ENCODE results near the gene FNBP1.

Gene FNBP1

GRCh38 chr9:129875181-129875611 is 167.8 kb downstream of the FNBP1 start:
- no peak for DNase-seq (ENCODE audit: low spot score)

GRCh38 chr9:129874261-129875101 is 168.5 kb downstream of the FNBP1 start:
- no peak for DNase-seq (ENCODE audit: low spot score)

GRCh38 chr9:129873563-129874190 is 169.3 kb downstream of the FNBP1 start:
- DNase-seq (ENCODE audit: low spot score), result no peak

- DNase-seq (ENCODE audit: low spot score), result no peak
Observed at GRCh38 chr9:129871046-129871445, 171.9 kb downstream of the FNBP1 start.

GRCh38 chr9:129869585-129870501 is 173.1 kb downstream of the FNBP1 start:
- DNase-seq (ENCODE audit: low spot score), result no peak

GRCh38 chr9:129868872-129869486 is 174.0 kb downstream of the FNBP1 start:
- no peak for DNase-seq (ENCODE audit: low spot score)

- no peak for DNase-seq (ENCODE audit: low spot score)
Observed at GRCh38 chr9:129868023-129868871, 174.7 kb downstream of the FNBP1 start.

GRCh38 chr9:129867136-129868022 is 175.6 kb downstream of the FNBP1 start:
- no peak for DNase-seq (ENCODE audit: low spot score)

GRCh38 chr9:129866394-129867135 is 176.4 kb downstream of the FNBP1 start:
- DNase-seq (ENCODE audit: low spot score), result no peak

GRCh38 chr9:129865668-129866320 is 177.2 kb downstream of the FNBP1 start:
- DNase-seq (ENCODE audit: low spot score), result no peak

GRCh38 chr9:129864991-129865647 is 177.9 kb downstream of the FNBP1 start:
- no peak for DNase-seq (ENCODE audit: low spot score)

GRCh38 chr9:129863059-129863690 is 179.8 kb downstream of the FNBP1 start:
- no peak for DNase-seq (ENCODE audit: low spot score)

- no peak for DNase-seq (ENCODE audit: low spot score)
Observed at GRCh38 chr9:129861447-129861827, 181.6 kb downstream of the FNBP1 start.

- DNase-seq (ENCODE audit: low spot score), result no peak
Observed at GRCh38 chr9:129860653-129861446, 182.1 kb downstream of the FNBP1 start.

- DNase-seq (ENCODE audit: low spot score), result no peak
Observed at GRCh38 chr9:129858167-129858962, 184.6 kb downstream of the FNBP1 start.

- DNase-seq (ENCODE audit: low spot score), result no peak
Observed at GRCh38 chr9:129857207-129857606, 185.8 kb downstream of the FNBP1 start.

Data from AG20443 (cell line).